Upper lobe of right lung (tissue), 1 donor: ENCODE data around the gene HDAC7. TPM values are rescaled to one million over a fixed set of nuclear protein-coding genes. Genes with fewer than 3 reads are reported as not detected.

Experiments used
- ATAC-seq: fragments of 200-7000 bp; cut with Tn5 transposase; one replicate; pipeline ENCODE4 v1.9.1; 2020; ENCODE audit warnings: mild to moderate bottlenecking, moderate library complexity
- DNase-seq: peaks from one replicate; pipeline ENCODE4 v3.0.0-alpha.2; 2020
- H3K27ac ChIP-seq: fragments of 200-600 bp; one replicate; pipeline ENCODE4 v1.8.0; 2022
- H3K27me3 ChIP-seq: fragments of 200-600 bp; one replicate; pipeline ENCODE4 v1.8.0; 2022; ENCODE audit warnings: mild to moderate bottlenecking
- H3K36me3 ChIP-seq: fragments of 200-600 bp; one replicate; pipeline ENCODE4 v1.8.0; 2022
- H3K4me1 ChIP-seq: fragments of 200-600 bp; one replicate; pipeline ENCODE4 v1.8.0; 2022
- H3K4me3 ChIP-seq: fragments of 200-600 bp; one replicate; pipeline ENCODE4 v1.8.0; 2022; ENCODE audit warnings: mild to moderate bottlenecking
- H3K9me3 ChIP-seq: fragments of 200-600 bp; one replicate; pipeline ENCODE4 v1.8.0; 2022
- intact Hi-C: fragments of 100-400 bp; cut with DNase I; formaldehyde crosslinking; loops from one replicate; pipeline ENCODE4 v1.11.0; 2022
- total RNA-seq: library from RNA; stranded (reverse); fragmentation: NEBNext Ultra II Directional; extraction: Animal tissue kit (Norgen Biotek cat#: 25700); gene quantifications from one replicate; pipeline ENCODE4 v1.2.1, GENCODE V29; 2021
- TF ChIP-seq, protein P1 (sequence below): fragments of 200-600 bp; IDR thresholded peaks from one replicate; pipeline ENCODE4 v1.8.0; 2022; ENCODE audit warnings: antibody characterized with exemption
- donor health status: DM: no; HTN: yes; CAD: no; lungs with severe emphysema.

The HDAC7 gene
- total RNA-seq, 1 donor from 2014 or later = 135 TPM

DNA sequence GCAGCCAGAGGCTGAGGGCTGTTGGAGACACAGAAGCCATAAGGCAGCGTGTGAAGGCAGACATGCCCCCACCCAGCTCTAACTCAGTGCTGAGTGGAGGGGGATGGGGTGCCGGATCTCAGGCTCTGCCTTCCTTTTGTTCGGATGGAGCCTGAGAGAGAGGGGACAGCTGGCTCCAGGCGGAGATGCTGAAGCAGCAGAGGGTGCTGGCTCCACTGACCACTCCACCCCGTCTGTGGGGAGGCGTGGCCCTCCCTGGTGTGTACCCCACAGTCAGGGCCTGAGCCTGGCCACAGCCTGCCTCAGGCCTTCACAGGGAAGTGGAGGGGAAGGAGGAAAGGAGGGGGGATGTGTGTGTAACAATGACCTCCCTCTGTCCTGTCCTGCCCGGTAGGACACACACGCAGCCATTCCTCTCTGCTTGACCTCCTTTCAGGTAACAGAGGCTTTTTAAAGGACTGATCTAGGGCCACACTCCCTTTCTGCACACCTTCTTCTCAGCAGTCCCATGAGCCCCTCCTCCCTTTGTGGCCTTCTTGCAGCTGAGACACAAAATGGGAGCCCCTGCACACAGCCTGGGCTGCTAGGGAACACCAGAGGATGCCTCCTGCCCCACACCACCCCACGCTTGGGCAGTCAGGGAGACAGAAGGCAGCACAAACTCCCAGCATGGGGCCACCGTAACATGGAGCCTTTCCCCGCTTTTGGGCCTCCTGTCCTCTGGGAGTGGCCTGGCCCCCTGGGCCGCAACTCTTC, 84.8 kb downstream of the HDAC7 start:
- Histone ChIP-seq H3K4me1 (peaks cover 38% of the 10 kb centered on the region), H3K36me3 (no peaks in the 10 kb centered on the region)

DNA sequence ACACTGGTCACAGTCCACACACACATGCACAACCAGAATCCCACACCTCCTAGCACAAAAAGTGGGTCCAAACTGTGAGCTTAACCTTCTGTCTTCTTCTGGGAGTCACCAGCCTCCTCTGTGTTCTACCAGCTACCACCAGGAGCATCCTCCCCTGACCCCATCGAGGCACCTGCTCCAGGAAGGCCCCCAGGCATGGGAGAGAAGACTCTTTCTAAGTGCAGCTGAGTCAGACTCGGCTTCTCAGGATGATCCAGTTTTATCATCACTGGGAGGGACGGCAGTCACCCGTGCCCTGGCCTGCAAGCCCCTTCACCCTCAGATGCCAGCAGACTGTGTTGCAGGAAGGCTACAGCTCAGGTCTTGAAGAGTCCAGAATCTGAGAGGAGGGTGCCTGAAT, 86.6 kb downstream of the HDAC7 start:
- no peak for ATAC-seq
- TF ChIP-seq, protein P1, sequence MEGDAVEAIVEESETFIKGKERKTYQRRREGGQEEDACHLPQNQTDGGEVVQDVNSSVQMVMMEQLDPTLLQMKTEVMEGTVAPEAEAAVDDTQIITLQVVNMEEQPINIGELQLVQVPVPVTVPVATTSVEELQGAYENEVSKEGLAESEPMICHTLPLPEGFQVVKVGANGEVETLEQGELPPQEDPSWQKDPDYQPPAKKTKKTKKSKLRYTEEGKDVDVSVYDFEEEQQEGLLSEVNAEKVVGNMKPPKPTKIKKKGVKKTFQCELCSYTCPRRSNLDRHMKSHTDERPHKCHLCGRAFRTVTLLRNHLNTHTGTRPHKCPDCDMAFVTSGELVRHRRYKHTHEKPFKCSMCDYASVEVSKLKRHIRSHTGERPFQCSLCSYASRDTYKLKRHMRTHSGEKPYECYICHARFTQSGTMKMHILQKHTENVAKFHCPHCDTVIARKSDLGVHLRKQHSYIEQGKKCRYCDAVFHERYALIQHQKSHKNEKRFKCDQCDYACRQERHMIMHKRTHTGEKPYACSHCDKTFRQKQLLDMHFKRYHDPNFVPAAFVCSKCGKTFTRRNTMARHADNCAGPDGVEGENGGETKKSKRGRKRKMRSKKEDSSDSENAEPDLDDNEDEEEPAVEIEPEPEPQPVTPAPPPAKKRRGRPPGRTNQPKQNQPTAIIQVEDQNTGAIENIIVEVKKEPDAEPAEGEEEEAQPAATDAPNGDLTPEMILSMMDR = no peak
- no peak overlapping the region for H3K4me3 ChIP-seq
- intact Hi-C loops = no loop called here
- H3K9me3 ChIP-seq = no peaks in the 10 kb centered on the region
- no peaks in the 10 kb centered on the region for H3K36me3 ChIP-seq
- DNase-seq = no peak
- H3K27ac ChIP-seq = no peak overlapping the region
- H3K27me3 ChIP-seq = no peaks in the 10 kb centered on the region
- peaks cover 38% of the 10 kb centered on the region for H3K4me1 ChIP-seq

More for the DNA sequence above, 84.8 kb downstream of the HDAC7 start:
- H3K4me3 ChIP-seq = no peak overlapping the region
- peak overlapping the region; percentile 78 for H3K27ac ChIP-seq
- H3K9me3 ChIP-seq = no peaks in the 10 kb centered on the region
- intact Hi-C loops = no loop called here
- TF ChIP-seq, protein P1 = no peak
- DNase-seq (no peak), ATAC-seq (no peak)
- H3K27me3 ChIP-seq = no peaks in the 10 kb centered on the region

Other genes starting within 250 kb of the HDAC7 start
- gene RPAP3, start 113.9 kb downstream of the HDAC7 start, total RNA-seq = 19.9 TPM
- gene ENDOU, start 94.4 kb downstream of the HDAC7 start, total RNA-seq = 0.32 TPM
- gene RAPGEF3, start 61.0 kb downstream of the HDAC7 start, total RNA-seq = 69.6 TPM
- 40.9 TPM for gene SLC48A1, start 46.7 kb downstream of the HDAC7 start, total RNA-seq
- 28.7 TPM for gene VDR, start 85.1 kb upstream of the HDAC7 start, total RNA-seq
- gene TMEM106C, start 143.7 kb upstream of the HDAC7 start, total RNA-seq = 45.4 TPM
- gene COL2A1, start 184.6 kb upstream of the HDAC7 start, total RNA-seq = not detected